ENCODE results near the gene RLIM.

The RLIM gene

GRCh38 chrX:74536152-74536831, 78.1 kb downstream of the RLIM start:
- peak; percentile 82 for DNase-seq

GRCh38 chrX:74535408-74536151, 78.8 kb downstream of the RLIM start:
- peak; percentile 47 for DNase-seq
